Hepatocyte (in vitro differentiated cells): ENCODE measurements around the gene ZBTB7C. TPM values are rescaled to one million over a fixed set of nuclear protein-coding genes. Genes with fewer than 3 reads are reported as not detected.

Experiments
- DNase-seq: peaks from one replicate; pipeline ENCODE4 v3.0.0-alpha.2; 2016; ENCODE audit warnings: low spot score
- H2AFZ ChIP-seq: fragments of 200-600 bp; sonication (generic); 2 replicates; pipeline ENCODE4 v1.6.0; 2016; ENCODE audit warnings: antibody characterized with exemption, mild to moderate bottlenecking
- H3K27ac ChIP-seq: fragments of 200-600 bp; sonication (generic); 2 replicates; pipeline ENCODE4 v1.5.1; 2016; ENCODE audit warnings: mild to moderate bottlenecking
- H3K27me3 ChIP-seq: fragments of 200-600 bp; sonication (generic); 2 replicates; pipeline ENCODE4 v1.6.1; 2016
- H3K36me3 ChIP-seq: fragments of 200-600 bp; sonication (generic); replicated peaks from 2 replicates; pipeline ENCODE4 v1.5.1; 2016; ENCODE audit warnings: low read depth; ENCODE audit not compliant: insufficient read depth
- H3K4me1 ChIP-seq: fragments of 200-600 bp; sonication (generic); 2 replicates; pipeline ENCODE4 v1.5.1; 2016; ENCODE audit warnings: mild to moderate bottlenecking, moderate library complexity; ENCODE audit not compliant: insufficient read depth
- H3K4me2 ChIP-seq: fragments of 200-600 bp; sonication (generic); 2 replicates; pipeline ENCODE4 v1.6.0; 2016
- H3K4me3 ChIP-seq: fragments of 200-600 bp; sonication (generic); 2 replicates; pipeline ENCODE4 v1.5.1; 2016; ENCODE audit warnings: mild to moderate bottlenecking
- H3K79me2 ChIP-seq: fragments of 200-600 bp; sonication (generic); 2 replicates; pipeline ENCODE4 v1.6.0; 2017; ENCODE audit warnings: mild to moderate bottlenecking
- H3K9me2 ChIP-seq: fragments of 200-600 bp; sonication (generic); replicated peaks from 2 replicates; pipeline ENCODE4 v1.6.0; 2017; ENCODE audit warnings: mild to moderate bottlenecking; ENCODE audit not compliant: insufficient read depth
- H3K9me3 ChIP-seq: fragments of 200-600 bp; sonication (generic); 2 replicates; pipeline ENCODE4 v1.5.1; 2016; ENCODE audit warnings: low read depth, mild to moderate bottlenecking
- H4K20me1 ChIP-seq: fragments of 200-600 bp; sonication (generic); 2 replicates; pipeline ENCODE4 v1.6.0; 2016; ENCODE audit warnings: mild to moderate bottlenecking; ENCODE audit not compliant: insufficient read depth, poor library complexity, severe bottlenecking
- CTCF ChIP-seq: fragments of 200-600 bp; sonication (generic); IDR thresholded peaks from 2 replicates; pipeline ENCODE4 v1.5.1; 2016; ENCODE audit warnings: antibody characterized with exemption, mild to moderate bottlenecking; ENCODE audit not compliant: poor library complexity
- EZH2 ChIP-seq: fragments of 200-600 bp; sonication (generic); IDR thresholded peaks from 2 replicates; pipeline ENCODE4 v1.6.1; 2016; ENCODE audit warnings: antibody characterized with exemption, mild to moderate bottlenecking, borderline replicate concordance
- EZH2phosphoT487 ChIP-seq: fragments of 200-600 bp; sonication (generic); IDR thresholded peaks from one replicate; pipeline ENCODE4 v1.6.1; 2018; ENCODE audit warnings: antibody characterized with exemption, mild to moderate bottlenecking, low read depth, moderate library complexity; ENCODE audit not compliant: unreplicated experiment, severe bottlenecking
- WGBS: methylation state at CpG from one replicate; pipeline ENCODE4 v1.1.6; 2016; ENCODE audit warnings: low lambda C conversion rate; ENCODE audit errors: missing lambda C conversion rate; 5-methylcytosine and 5-hydroxymethylcytosine counted together
- polyA plus RNA-seq: library from polyadenylated mRNA; unstranded; fragments of >200 nt; fragmentation: Nextera tagmentation; extraction: Ambion mirVana; gene quantifications from 2 replicates; pipeline ENCODE4 v1.2.1, GENCODE V29; 2016
- total RNA-seq: library from RNA; depleted of rRNA; stranded (reverse); fragments of >200 nt; gene quantifications from 2 replicates; pipeline ENCODE4 v1.2.3, GENCODE V29; 2014

Gene ZBTB7C
- total and polyA plus RNA-seq, 2 experiments from 2014 or later, result 0.70 to 1.0 TPM

- Histone ChIP-seq H3K27me3 (no peaks in the 10 kb centered on the region), H3K36me3 (no peaks in the 10 kb centered on the region), H3K27ac (no peak overlapping the region), H3K9me3 (no peaks in the 10 kb centered on the region), H3K9me2 (no peaks in the 10 kb centered on the region), H3K4me2 (no peak overlapping the region), H2AFZ (no peak overlapping the region), H4K20me1 (no peaks in the 10 kb centered on the region), H3K79me2 (no peaks in the 10 kb centered on the region), H3K4me3 (no peak overlapping the region), H3K4me1 (no peaks in the 10 kb centered on the region)
- no peak for TF ChIP-seq EZH2
- no peak for TF ChIP-seq EZH2phosphoT487
- TF ChIP-seq CTCF, result no peak
- WGBS, result 84% methylated on average over 14 of the region's 14 CpGs
- DNase-seq, result no peak
Measured at GRCh38 chr18:48036641-48037421, 372.4 kb downstream of the ZBTB7C start.

GRCh38 chr18:48036226-48036625 lies 373.0 kb downstream of the ZBTB7C start:
- DNase-seq, result no peak
- no peak for TF ChIP-seq EZH2
- no peak for TF ChIP-seq EZH2phosphoT487
- TF ChIP-seq CTCF, result no peak
- Histone ChIP-seq H3K9me3 (no peaks in the 10 kb centered on the region), H3K79me2 (no peaks in the 10 kb centered on the region), H3K4me2 (no peak overlapping the region), H2AFZ (no peak overlapping the region), H3K4me1 (no peaks in the 10 kb centered on the region), H3K27ac (no peak overlapping the region), H3K9me2 (no peaks in the 10 kb centered on the region), H3K4me3 (no peak overlapping the region), H4K20me1 (no peaks in the 10 kb centered on the region), H3K36me3 (no peaks in the 10 kb centered on the region), H3K27me3 (no peaks in the 10 kb centered on the region)
- WGBS, result 95% methylated on average over 5 of the region's 6 CpGs

GRCh38 chr18:48035556-48035860 lies 373.7 kb downstream of the ZBTB7C start:
- Histone ChIP-seq H3K9me3 (no peaks in the 10 kb centered on the region), H3K36me3 (no peaks in the 10 kb centered on the region), H3K4me3 (no peak overlapping the region), H3K9me2 (no peaks in the 10 kb centered on the region), H3K4me2 (no peak overlapping the region), H4K20me1 (no peaks in the 10 kb centered on the region), H3K4me1 (no peaks in the 10 kb centered on the region), H3K27me3 (no peaks in the 10 kb centered on the region), H3K27ac (no peak overlapping the region), H2AFZ (no peak overlapping the region), H3K79me2 (no peaks in the 10 kb centered on the region)
- WGBS, result 98% methylated on average over 3 of the region's 3 CpGs
- TF ChIP-seq CTCF (no peak), EZH2phosphoT487 (no peak), EZH2 (no peak)
- DNase-seq, result no peak
